ENCODE data around the gene CROCC. TPM values are rescaled to one million over a fixed set of nuclear protein-coding genes. Genes with fewer than 3 reads are reported as not detected.

The CROCC gene
- polyA plus RNA-seq, 4 donors, result 22.4 to 78.1 (median 34.6) TPM

GRCh38 chr1:16979475-16980327 is 58.0 kb downstream of the CROCC start:
- DNase-seq (ENCODE audit: low read depth in 4 of 4, low spot score in 3 of 4), result no peak

- no peak for DNase-seq (ENCODE audit: low read depth in 4 of 4, low spot score in 3 of 4)
Observed at GRCh38 chr1:16980473-16981268, 58.9 kb downstream of the CROCC start, which contains the start of gene MFAP2. Gene MFAP2, minus strand, starts transcription at chr1:16980620. Its CDS starts 2,347 bp downstream, at chr1:16978273.

- DNase-seq (ENCODE audit: low read depth in 4 of 4, low spot score in 3 of 4), result no peak
Observed at GRCh38 chr1:16981269-16981849, 59.6 kb downstream of the CROCC start.

- no peak for DNase-seq (ENCODE audit: low read depth in 4 of 4, low spot score in 3 of 4)
Observed at GRCh38 chr1:16982902-16983301, 61.2 kb downstream of the CROCC start.

GRCh38 chr1:16983649-16984048 is 61.9 kb downstream of the CROCC start:
- no peak for DNase-seq (ENCODE audit: low read depth in 4 of 4, low spot score in 3 of 4)

GRCh38 chr1:16984717-16985116 is 63.0 kb downstream of the CROCC start:
- no peak for DNase-seq (ENCODE audit: low read depth in 4 of 4, low spot score in 3 of 4)

- no peak for DNase-seq (ENCODE audit: low read depth in 4 of 4, low spot score in 3 of 4)
Observed at GRCh38 chr1:16986113-16986512, 64.4 kb downstream of the CROCC start.

- no peak for DNase-seq (ENCODE audit: low read depth in 4 of 4, low spot score in 3 of 4)
Observed at GRCh38 chr1:16986560-16986959, 64.8 kb downstream of the CROCC start.

GRCh38 chr1:16986962-16987361 is 65.2 kb downstream of the CROCC start:
- no peak for DNase-seq (ENCODE audit: low read depth in 4 of 4, low spot score in 3 of 4)

- DNase-seq (ENCODE audit: low read depth in 4 of 4, low spot score in 3 of 4), result no peak
Observed at GRCh38 chr1:16988210-16988609, 66.5 kb downstream of the CROCC start.

- no peak for DNase-seq (ENCODE audit: low read depth in 4 of 4, low spot score in 3 of 4)
Observed at GRCh38 chr1:16989676-16990391, 68.1 kb downstream of the CROCC start.

GRCh38 chr1:16991571-16991970 is 69.8 kb downstream of the CROCC start:
- DNase-seq (ENCODE audit: low read depth in 4 of 4, low spot score in 3 of 4), result no peak

GRCh38 chr1:16992102-16992501 is 70.4 kb downstream of the CROCC start:
- DNase-seq (ENCODE audit: low read depth in 4 of 4, low spot score in 3 of 4), result no peak

- DNase-seq (ENCODE audit: low read depth in 4 of 4, low spot score in 3 of 4), result no peak
Observed at GRCh38 chr1:16992675-16993074, 70.9 kb downstream of the CROCC start.

- DNase-seq (ENCODE audit: low read depth in 4 of 4, low spot score in 3 of 4), result no peak
Observed at GRCh38 chr1:16993521-16994038, 71.8 kb downstream of the CROCC start.

GRCh38 chr1:16996845-16997244 is 75.1 kb downstream of the CROCC start:
- DNase-seq (ENCODE audit: low read depth in 4 of 4, low spot score in 3 of 4), result no peak

GRCh38 chr1:16998589-16998988 is 76.9 kb downstream of the CROCC start:
- DNase-seq (ENCODE audit: low read depth in 4 of 4, low spot score in 3 of 4), result no peak

GRCh38 chr1:16999863-17000262 is 78.1 kb downstream of the CROCC start:
- DNase-seq (ENCODE audit: low read depth in 4 of 4, low spot score in 3 of 4), result no peak

- no peak for DNase-seq (ENCODE audit: low read depth in 4 of 4, low spot score in 3 of 4)
Observed at GRCh38 chr1:17001760-17002523, 80.2 kb downstream of the CROCC start.

- no peak for DNase-seq (ENCODE audit: low read depth in 4 of 4, low spot score in 3 of 4)
Observed at GRCh38 chr1:17002524-17002902, 80.8 kb downstream of the CROCC start.
